Upper lobe of left lung (tissue), 4 donors: Measurements from ENCODE around the gene MSH4.

Experiments
- CTCF ChIP-seq, 6 experiments: fragments of 450-650 bp in 4 of 6; fragments of 200-600 bp in 2 of 6; sonication (generic) in 2 of 6; IDR thresholded peaks; one replicate each; pipeline ENCODE4 v1.5.1; 2016 to 2019; ENCODE audit warnings: antibody characterized with exemption in 6 of 6
- POLR2AphosphoS5 ChIP-seq, 2 donors: sonication (generic); formaldehyde crosslinking; IDR thresholded peaks; one replicate each; pipeline ENCODE4 v1.5.1; 2017; ENCODE audit warnings: antibody characterized with exemption in 2 of 2

GRCh38 chr1:75768016-75768415 lies 28.7 kb upstream of the MSH4 start:
- no peak for TF ChIP-seq CTCF (IDR thresholded peaks at IDR 0.05)
- no peak for TF ChIP-seq POLR2AphosphoS5 (IDR thresholded peaks at IDR 0.05)
